Astrocyte (in vitro differentiated cells and primary cell): ENCODE results near the gene RPN2. TPM values are rescaled to one million over a fixed set of nuclear protein-coding genes. Genes with fewer than 3 reads are reported as not detected.

Experiments used
- DNase-seq: peaks from one replicate; pipeline ENCODE4 v3.0.0-alpha.2; 2010; ENCODE audit warnings: low read depth
- FAIRE-seq: peaks from 2 replicates; lab custom pipeline; 2011; peaks lifted over from hg19 to GRCh38; lab: Jason Lieb, UNC
- H2AFZ ChIP-seq: 2 replicates; pipeline ENCODE4 v1.6.0; 2012; ENCODE audit warnings: low read depth, low read length, inconsistent platforms
- H3K27ac ChIP-seq: 2 replicates; pipeline ENCODE4 v1.5.1; 2011; ENCODE audit warnings: low read depth, low read length, inconsistent platforms
- H3K27me3 ChIP-seq: 2 replicates; pipeline ENCODE4 v1.6.0; 2011; ENCODE audit warnings: low read length, inconsistent platforms; ENCODE audit not compliant: insufficient read depth
- H3K36me3 ChIP-seq: 2 replicates; pipeline ENCODE4 v1.5.1; 2011; ENCODE audit warnings: low read length, inconsistent platforms; ENCODE audit not compliant: insufficient read depth
- H3K4me1 ChIP-seq: 2 replicates; pipeline ENCODE4 v1.5.1; 2011; ENCODE audit warnings: low read length, inconsistent platforms; ENCODE audit not compliant: insufficient read depth
- H3K4me2 ChIP-seq: 2 replicates; pipeline ENCODE4 v1.6.0; 2012; ENCODE audit warnings: low read length, inconsistent platforms
- H3K4me3 ChIP-seq: 2 replicates; pipeline ENCODE4 v1.5.1; 2011; ENCODE audit warnings: low read depth, mild to moderate bottlenecking, low read length, inconsistent platforms; ENCODE audit not compliant: insufficient read depth
- H3K79me2 ChIP-seq: 2 replicates; pipeline ENCODE4 v1.6.0; 2012; ENCODE audit warnings: mild to moderate bottlenecking, low read length, inconsistent platforms; ENCODE audit not compliant: insufficient read depth
- H3K9ac ChIP-seq: 2 replicates; pipeline ENCODE4 v1.6.0; 2012; ENCODE audit warnings: mild to moderate bottlenecking, low read length, inconsistent platforms
- H3K9me3 ChIP-seq: 2 replicates; pipeline ENCODE4 v1.5.1; 2012; ENCODE audit warnings: low read depth, mild to moderate bottlenecking, low read length, inconsistent platforms; ENCODE audit not compliant: insufficient read depth
- H4K20me1 ChIP-seq: 2 replicates; pipeline ENCODE4 v1.6.0; 2012; ENCODE audit warnings: low read length, inconsistent platforms; ENCODE audit not compliant: insufficient read depth
- H3K27ac Mint-ChIP-seq: one replicate; pipeline ENCODE4 v1.8.0; 2021; ENCODE audit warnings: mild to moderate bottlenecking, mixed read lengths; ENCODE audit not compliant: unreplicated experiment
- H3K27me3 Mint-ChIP-seq: one replicate; pipeline ENCODE4 v1.8.0; 2021; ENCODE audit warnings: low read depth, mixed read lengths; ENCODE audit not compliant: unreplicated experiment
- H3K36me3 Mint-ChIP-seq: one replicate; pipeline ENCODE4 v1.8.0; 2021; ENCODE audit warnings: low read depth, mixed read lengths; ENCODE audit not compliant: unreplicated experiment
- H3K4me1 Mint-ChIP-seq: one replicate; pipeline ENCODE4 v1.8.0; 2021; ENCODE audit warnings: low read depth, mixed read lengths; ENCODE audit not compliant: unreplicated experiment
- H3K4me3 Mint-ChIP-seq: one replicate; pipeline ENCODE4 v1.8.0; 2021; ENCODE audit warnings: mild to moderate bottlenecking, moderate library complexity, mixed read lengths; ENCODE audit not compliant: unreplicated experiment
- H3K9me3 Mint-ChIP-seq: one replicate; pipeline ENCODE4 v1.8.0; 2021; ENCODE audit warnings: mild to moderate bottlenecking, mixed read lengths; ENCODE audit not compliant: unreplicated experiment
- EZH2 ChIP-seq: IDR thresholded peaks from 2 replicates; pipeline ENCODE4 v1.6.1; 2012; ENCODE audit warnings: mild to moderate bottlenecking, low read length, inconsistent platforms; ENCODE audit not compliant: insufficient read depth
- total RNA-seq: library from RNA; stranded (reverse); gene quantifications from 2 replicates; pipeline ENCODE4 v1.2.1, GENCODE V29; 2021
- TF ChIP-seq, protein P1 (sequence below): IDR thresholded peaks from 2 replicates; pipeline ENCODE4 v1.5.1; 2011; ENCODE audit warnings: low read depth, mild to moderate bottlenecking, inconsistent platforms, low read length, moderate library complexity; ENCODE audit not compliant: insufficient read depth

RPN2 gene
- total RNA-seq, 1 donor from 2014 or later, result 259 TPM

- Mint-ChIP-seq H3K27me3 (peaks cover 4% of the 10 kb centered on the region), H3K9me3 (no peaks in the 10 kb centered on the region), H3K4me3 (no peak overlapping the region), H3K36me3 (no peaks in the 10 kb centered on the region), H3K27ac (no peak overlapping the region), H3K4me1 (no peaks in the 10 kb centered on the region)
- Histone ChIP-seq H3K4me1 (no peaks in the 10 kb centered on the region), H3K79me2 (no peaks in the 10 kb centered on the region), H2AFZ (no peak overlapping the region), H3K4me3 (no peak overlapping the region), H3K36me3 (no peaks in the 10 kb centered on the region), H3K4me2 (no peak overlapping the region), H3K27ac (no peak overlapping the region), H3K9ac (no peak overlapping the region), H4K20me1 (no peaks in the 10 kb centered on the region), H3K9me3 (no peaks in the 10 kb centered on the region), H3K27me3 (peaks cover under 1% of the 10 kb centered on the region)
- no peak for DNase-seq
- TF ChIP-seq, protein P1, sequence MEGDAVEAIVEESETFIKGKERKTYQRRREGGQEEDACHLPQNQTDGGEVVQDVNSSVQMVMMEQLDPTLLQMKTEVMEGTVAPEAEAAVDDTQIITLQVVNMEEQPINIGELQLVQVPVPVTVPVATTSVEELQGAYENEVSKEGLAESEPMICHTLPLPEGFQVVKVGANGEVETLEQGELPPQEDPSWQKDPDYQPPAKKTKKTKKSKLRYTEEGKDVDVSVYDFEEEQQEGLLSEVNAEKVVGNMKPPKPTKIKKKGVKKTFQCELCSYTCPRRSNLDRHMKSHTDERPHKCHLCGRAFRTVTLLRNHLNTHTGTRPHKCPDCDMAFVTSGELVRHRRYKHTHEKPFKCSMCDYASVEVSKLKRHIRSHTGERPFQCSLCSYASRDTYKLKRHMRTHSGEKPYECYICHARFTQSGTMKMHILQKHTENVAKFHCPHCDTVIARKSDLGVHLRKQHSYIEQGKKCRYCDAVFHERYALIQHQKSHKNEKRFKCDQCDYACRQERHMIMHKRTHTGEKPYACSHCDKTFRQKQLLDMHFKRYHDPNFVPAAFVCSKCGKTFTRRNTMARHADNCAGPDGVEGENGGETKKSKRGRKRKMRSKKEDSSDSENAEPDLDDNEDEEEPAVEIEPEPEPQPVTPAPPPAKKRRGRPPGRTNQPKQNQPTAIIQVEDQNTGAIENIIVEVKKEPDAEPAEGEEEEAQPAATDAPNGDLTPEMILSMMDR, result no peak
- no peak for TF ChIP-seq EZH2
- no peak for FAIRE-seq
These were observed 23.1 kb upstream of the RPN2 start for GRCh38 chr20:37155987-37156386.

- Histone ChIP-seq H3K9ac (no peak overlapping the region), H3K9me3 (no peaks in the 10 kb centered on the region), H2AFZ (no peak overlapping the region), H3K27ac (no peak overlapping the region), H3K4me1 (no peaks in the 10 kb centered on the region), H3K27me3 (peaks cover 4% of the 10 kb centered on the region), H3K4me3 (no peak overlapping the region), H4K20me1 (no peaks in the 10 kb centered on the region), H3K4me2 (no peak overlapping the region), H3K36me3 (no peaks in the 10 kb centered on the region), H3K79me2 (no peaks in the 10 kb centered on the region)
- Mint-ChIP-seq H3K27me3 (peaks cover 12% of the 10 kb centered on the region), H3K4me1 (peaks cover 4% of the 10 kb centered on the region), H3K27ac (no peak overlapping the region), H3K9me3 (no peaks in the 10 kb centered on the region), H3K36me3 (no peaks in the 10 kb centered on the region), H3K4me3 (no peak overlapping the region)
- TF ChIP-seq, protein P1, result no peak
- no peak for TF ChIP-seq EZH2
- FAIRE-seq (no peak), DNase-seq (no peak)
These were observed 20.9 kb upstream of the RPN2 start for GRCh38 chr20:37158248-37158647.

DNA sequence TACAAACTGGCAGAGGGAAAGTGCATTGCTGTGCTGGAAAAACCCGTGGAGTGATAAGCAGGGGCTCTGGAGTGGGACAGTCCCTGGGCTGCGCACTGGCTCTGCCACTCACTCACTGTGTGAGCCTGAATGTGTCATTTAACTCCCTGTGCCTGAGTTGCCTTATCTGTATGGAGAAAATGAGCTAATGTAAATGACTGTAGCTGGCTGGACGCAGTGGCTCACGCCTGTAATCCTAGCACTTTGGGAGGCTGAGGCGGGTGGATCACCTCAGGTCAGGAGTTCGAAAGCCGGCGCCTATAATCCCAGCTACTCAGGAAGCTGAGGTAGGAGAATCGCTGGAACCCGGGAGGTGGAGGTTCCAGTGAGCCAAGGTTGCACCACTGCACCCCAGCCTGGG is 18.4 kb upstream of the RPN2 start:
- H3K4me3 Mint-ChIP-seq, result no peak overlapping the region
- H3K9me3 Mint-ChIP-seq, result no peaks in the 10 kb centered on the region

More for the DNA sequence above, 18.4 kb upstream of the RPN2 start:
- H3K27ac Mint-ChIP-seq, result no peak overlapping the region
- Histone ChIP-seq H3K9me3 (no peaks in the 10 kb centered on the region), H3K4me1 (no peaks in the 10 kb centered on the region), H3K4me3 (no peak overlapping the region), H2AFZ (no peak overlapping the region), H3K27me3 (peaks cover 4% of the 10 kb centered on the region), H4K20me1 (no peaks in the 10 kb centered on the region), H3K79me2 (no peaks in the 10 kb centered on the region), H3K36me3 (no peaks in the 10 kb centered on the region), H3K27ac (no peak overlapping the region), H3K4me2 (no peak overlapping the region), H3K9ac (no peak overlapping the region)
- FAIRE-seq (no peak), DNase-seq (no peak)
- peaks cover 4% of the 10 kb centered on the region for H3K4me1 Mint-ChIP-seq
- H3K27me3 Mint-ChIP-seq, result peaks cover 12% of the 10 kb centered on the region
- TF ChIP-seq, protein P1, result no peak
- TF ChIP-seq EZH2, result no peak
- H3K36me3 Mint-ChIP-seq, result no peaks in the 10 kb centered on the region
